Hepatocyte (in vitro differentiated cells): Measurements from ENCODE around the gene TTR.

ENCODE experiments used
- CTCF ChIP-seq: fragments of 200-600 bp; sonication (generic); IDR thresholded peaks from 2 replicates; pipeline ENCODE4 v1.5.1; 2016; ENCODE audit warnings: antibody characterized with exemption, mild to moderate bottlenecking; ENCODE audit not compliant: poor library complexity
- EZH2phosphoT487 ChIP-seq: fragments of 200-600 bp; sonication (generic); IDR thresholded peaks from one replicate; pipeline ENCODE4 v1.6.1; 2018; ENCODE audit warnings: antibody characterized with exemption, mild to moderate bottlenecking, low read depth, moderate library complexity; ENCODE audit not compliant: unreplicated experiment, severe bottlenecking

DNA sequence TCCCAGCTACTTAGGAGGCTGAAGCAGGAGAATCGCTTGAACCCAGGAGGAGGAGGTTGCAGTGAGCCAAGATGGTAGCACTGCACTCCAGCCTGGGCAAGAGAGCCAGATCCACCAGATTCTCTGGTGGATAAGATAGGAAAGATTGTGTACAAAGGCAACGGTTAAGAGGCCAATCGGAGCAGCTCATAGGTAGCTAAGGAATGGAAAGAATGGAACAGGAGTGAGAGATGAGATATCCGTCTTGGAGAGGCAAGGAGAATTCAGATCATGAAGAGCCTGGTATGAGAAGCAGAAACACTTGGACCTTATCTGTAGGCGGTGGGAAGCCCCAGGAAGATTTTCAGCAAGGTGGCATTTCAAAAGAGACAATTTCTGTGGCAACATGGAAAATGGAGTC is 27.1 kb downstream of the TTR start:
- TF ChIP-seq CTCF = no peak
- no peak for TF ChIP-seq EZH2phosphoT487
